Activated B cell treated with CpG ODN at 0.5 μM for 24 hours (primary cell): ENCODE results near the gene TMEM87B. TPM values are rescaled to one million over a fixed set of nuclear protein-coding genes. Genes with fewer than 3 reads are reported as not detected.

Experiments used
- ATAC-seq: fragments of 200-7000 bp; cut with Tn5 transposase; one replicate; pipeline ENCODE4 v1.10.0; 2021; ENCODE audit warnings: low read depth, mild to moderate bottlenecking, moderate library complexity
- CTCF ChIA-PET: fragments of 350-600 bp; sonication (Branson Sonifier 250); formaldehyde crosslinking; loops from one replicate; lab custom pipeline; 2021; ENCODE audit warnings: antibody characterized with exemption; lab: Charles Lee
- POLR2A ChIA-PET: fragments of 350-600 bp; sonication (Branson Sonifier 250); formaldehyde crosslinking; loops from one replicate; lab custom pipeline; 2021; ENCODE audit warnings: antibody characterized with exemption; lab: Charles Lee
- DNase-seq: peaks from one replicate; pipeline ENCODE4 v3.0.0; 2022
- H3K27ac Mint-ChIP-seq: one replicate; pipeline ENCODE4 v1.8.0; 2020; ENCODE audit warnings: mixed read lengths
- H3K27me3 Mint-ChIP-seq: one replicate; pipeline ENCODE4 v1.8.0; 2021; ENCODE audit warnings: mixed read lengths
- H3K36me3 Mint-ChIP-seq: one replicate; pipeline ENCODE4 v1.8.0; 2021; ENCODE audit warnings: low read depth, mixed read lengths
- H3K4me1 Mint-ChIP-seq: one replicate; pipeline ENCODE4 v1.8.0; 2021; ENCODE audit warnings: mixed read lengths
- H3K4me3 Mint-ChIP-seq: one replicate; pipeline ENCODE4 v1.8.0; 2020; ENCODE audit warnings: mild to moderate bottlenecking, mixed read lengths
- H3K9me3 Mint-ChIP-seq: one replicate; pipeline ENCODE4 v1.8.0; 2020; ENCODE audit warnings: mixed read lengths
- CTCF ChIP-seq: fragments of 200-600 bp; IDR thresholded peaks from one replicate; pipeline ENCODE4 v1.8.0; 2022; ENCODE audit warnings: antibody characterized with exemption, mild to moderate bottlenecking
- intact Hi-C: fragments of 100-400 bp; cut with micrococcal nuclease; formaldehyde crosslinking; loops from one replicate; pipeline ENCODE4 v1.15.1; 2024
- total RNA-seq: library from RNA; stranded (reverse); gene quantifications from 2 replicates; pipeline ENCODE4 v1.2.3, GENCODE V29; 2022

TMEM87B gene, protein sequence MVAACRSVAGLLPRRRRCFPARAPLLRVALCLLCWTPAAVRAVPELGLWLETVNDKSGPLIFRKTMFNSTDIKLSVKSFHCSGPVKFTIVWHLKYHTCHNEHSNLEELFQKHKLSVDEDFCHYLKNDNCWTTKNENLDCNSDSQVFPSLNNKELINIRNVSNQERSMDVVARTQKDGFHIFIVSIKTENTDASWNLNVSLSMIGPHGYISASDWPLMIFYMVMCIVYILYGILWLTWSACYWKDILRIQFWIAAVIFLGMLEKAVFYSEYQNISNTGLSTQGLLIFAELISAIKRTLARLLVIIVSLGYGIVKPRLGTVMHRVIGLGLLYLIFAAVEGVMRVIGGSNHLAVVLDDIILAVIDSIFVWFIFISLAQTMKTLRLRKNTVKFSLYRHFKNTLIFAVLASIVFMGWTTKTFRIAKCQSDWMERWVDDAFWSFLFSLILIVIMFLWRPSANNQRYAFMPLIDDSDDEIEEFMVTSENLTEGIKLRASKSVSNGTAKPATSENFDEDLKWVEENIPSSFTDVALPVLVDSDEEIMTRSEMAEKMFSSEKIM
- total RNA-seq, result 19.8 and 20.0 TPM in 2 replicates

DNA sequence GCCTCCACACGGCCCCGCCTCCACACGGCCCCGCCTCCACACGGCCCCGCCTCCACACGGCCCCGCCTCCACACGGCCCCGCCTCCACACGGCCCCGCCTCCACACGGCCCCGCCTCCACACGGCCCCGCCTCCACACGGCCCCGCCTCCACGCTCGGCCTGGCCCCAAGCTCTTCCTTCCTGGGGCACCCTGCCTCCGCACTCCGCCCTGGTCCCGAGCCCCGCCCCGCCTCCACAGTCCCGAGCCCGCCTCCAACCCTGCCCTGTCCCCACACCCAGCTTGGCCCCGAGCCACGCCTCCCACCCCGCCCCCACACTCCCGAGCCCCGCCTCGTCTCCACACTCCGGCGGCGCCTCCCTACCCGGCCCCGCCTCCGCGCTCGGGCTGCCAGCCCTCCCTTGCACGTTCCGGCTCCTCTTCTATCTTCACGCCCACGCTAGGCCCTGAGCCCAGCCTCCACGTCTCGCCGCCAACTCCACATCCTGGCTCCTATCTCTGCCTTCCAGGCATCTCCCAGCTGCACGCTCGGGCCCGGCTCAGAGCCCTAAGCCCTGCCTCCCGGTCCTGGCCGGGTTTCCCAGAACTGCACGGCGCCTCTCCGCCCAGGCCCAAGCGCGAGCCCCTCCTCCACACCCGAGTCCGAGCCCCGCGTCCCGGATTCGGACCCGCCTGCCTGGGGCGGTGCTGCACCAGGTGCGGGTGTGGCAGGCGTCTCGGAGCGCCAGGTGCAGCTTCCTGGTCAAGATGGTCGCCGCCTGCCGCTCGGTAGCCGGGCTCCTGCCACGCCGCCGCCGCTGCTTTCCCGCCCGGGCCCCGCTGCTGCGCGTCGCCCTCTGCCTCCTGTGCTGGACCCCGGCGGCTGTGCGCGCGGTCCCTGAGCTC is at the start of gene TMEM87B:
Gene TMEM87B, plus strand, starts transcription at position 423 of the 883 bp plus-strand sequence. Its CDS starts 323 bp downstream, at position 746.
- H3K4me3 Mint-ChIP-seq, result peak within 1 kb of the TSS; percentile 96
- ChIA-PET POLR2A (interaction anchor here (0.5 to 2.6 kb wide), 10 partner anchors 9 to 1120 kb away, joined by 3 to 33 read pairs (median 5); partner anchors contain the start of genes ANAPC1, POLR1B and ZC3H8), CTCF (interaction anchor here (1.2 kb wide), 1 partner anchor 168 kb away, joined by 5 read pairs; no protein-coding TSS in a partner anchor)
- peaks cover 39% of the 10 kb centered on the region for H3K4me1 Mint-ChIP-seq
- DNase-seq, result peak; percentile 87
- TF ChIP-seq CTCF, result no peak
- intact Hi-C loops, result loop anchor here (1.0 to 10.0 kb wide), 12 partner anchors 32 to 1378 kb away; partner anchors contain the start of genes ANAPC1, BCL2L11, BUB1 and PSD4
- peak within 1 kb of the TSS; percentile 97 for H3K27ac Mint-ChIP-seq
- no peaks in the 10 kb centered on the region for H3K9me3 Mint-ChIP-seq
- peak; percentile 72 for ATAC-seq
- H3K27me3 Mint-ChIP-seq, result no peaks in the 10 kb centered on the region
- H3K36me3 Mint-ChIP-seq, result peaks cover 24% of the 10 kb centered on the region

DNA sequence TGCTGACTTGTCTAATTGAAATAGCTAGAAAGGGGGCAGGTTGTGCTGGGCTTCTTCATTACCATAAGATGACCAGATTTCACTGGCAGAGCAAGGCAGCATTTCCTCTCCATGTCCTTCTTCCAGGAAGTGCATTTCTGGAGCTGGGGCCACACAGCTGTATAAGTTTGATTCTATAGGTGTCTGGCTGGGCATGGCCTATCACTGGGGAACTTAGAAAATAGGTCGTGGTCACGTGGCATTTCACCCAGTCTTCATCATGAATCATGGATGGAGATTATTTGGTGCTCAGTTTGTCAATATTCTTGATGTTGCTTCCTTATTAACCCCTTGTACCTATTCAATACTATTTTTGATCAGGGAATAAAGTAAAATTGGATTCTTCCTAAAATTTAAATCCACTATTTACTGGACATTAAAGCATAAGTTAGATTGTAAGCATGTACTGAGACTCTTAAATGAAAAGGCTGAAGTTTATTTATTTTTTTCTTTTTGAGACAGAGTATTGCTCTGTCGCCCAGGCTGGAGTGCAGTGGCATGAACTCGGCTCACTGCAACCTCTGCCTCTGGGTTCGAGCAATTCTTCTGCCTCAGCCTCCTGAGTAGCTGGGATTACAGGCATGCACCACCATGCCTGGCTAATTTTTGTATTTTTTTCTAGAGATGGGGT is 49.5 kb upstream of the TMEM87B start:
- CTCF ChIA-PET, result no interaction called here

DNA sequence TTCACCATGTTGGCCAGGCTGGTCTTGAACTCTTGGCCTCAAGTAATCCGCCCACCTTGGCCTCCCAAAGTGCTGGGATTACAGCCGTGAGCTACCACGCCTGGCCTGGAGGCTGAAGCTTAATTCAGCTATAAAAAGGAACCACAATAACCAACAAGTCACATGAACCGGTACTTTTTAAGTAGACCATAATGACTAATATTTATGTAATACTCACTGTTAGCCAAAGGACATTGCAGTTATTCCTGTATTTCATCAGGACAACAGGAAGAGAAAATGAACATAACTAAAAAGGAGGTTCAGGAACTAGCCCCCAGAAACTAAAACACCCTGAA is 49.0 kb upstream of the TMEM87B start:
- Mint-ChIP-seq H3K27ac (no peak overlapping the region), H3K36me3 (no peaks in the 10 kb centered on the region), H3K4me1 (peaks cover 22% of the 10 kb centered on the region), H3K27me3 (no peaks in the 10 kb centered on the region), H3K4me3 (no peak overlapping the region), H3K9me3 (no peaks in the 10 kb centered on the region)
- ChIA-PET POLR2A (no interaction called here), CTCF (no interaction called here)
- no peak for ATAC-seq
- intact Hi-C loops, result no loop called here
- TF ChIP-seq CTCF, result no peak
- no peak for DNase-seq

More for the DNA sequence above, 49.5 kb upstream of the TMEM87B start:
- Mint-ChIP-seq H3K27me3 (no peaks in the 10 kb centered on the region), H3K36me3 (no peaks in the 10 kb centered on the region), H3K4me3 (no peak overlapping the region), H3K9me3 (no peaks in the 10 kb centered on the region), H3K4me1 (peaks cover 26% of the 10 kb centered on the region), H3K27ac (no peak overlapping the region)
- ATAC-seq (no peak), DNase-seq (no peak)
- intact Hi-C loops, result no loop called here
- no peak for TF ChIP-seq CTCF
- POLR2A ChIA-PET, result no interaction called here

DNA sequence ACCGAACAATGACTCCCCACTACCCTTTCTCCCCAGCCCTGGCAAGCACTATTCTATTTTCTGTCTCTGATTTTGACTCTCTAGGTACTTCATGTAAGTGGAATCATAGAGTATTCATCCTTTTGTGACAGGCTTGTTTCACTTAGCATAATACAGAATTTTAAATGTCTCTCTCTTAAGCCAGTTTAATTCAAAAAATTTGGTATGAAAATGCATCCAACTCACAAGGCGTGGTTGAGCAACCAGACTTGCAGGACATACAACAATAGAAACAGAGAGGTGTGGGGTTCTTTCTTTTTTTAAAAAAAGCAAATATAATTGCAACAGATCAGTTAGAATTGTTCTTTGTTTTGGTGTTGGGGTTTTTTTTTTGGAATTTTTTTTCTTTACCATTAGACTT is 47.6 kb upstream of the TMEM87B start:
- H3K4me3 Mint-ChIP-seq, result no peak overlapping the region
- no peaks in the 10 kb centered on the region for H3K9me3 Mint-ChIP-seq
- no peak overlapping the region for H3K27ac Mint-ChIP-seq
- TF ChIP-seq CTCF, result no peak
- ChIA-PET CTCF (no interaction called here), POLR2A (no interaction called here)
- ATAC-seq, result no peak
- intact Hi-C loops, result no loop called here
- no peaks in the 10 kb centered on the region for H3K36me3 Mint-ChIP-seq
- H3K27me3 Mint-ChIP-seq, result no peaks in the 10 kb centered on the region
- H3K4me1 Mint-ChIP-seq, result peaks cover 15% of the 10 kb centered on the region
- no peak for DNase-seq
